GM23338 (cell line): ENCODE results near the gene CCSAP. TPM values are rescaled to one million over a fixed set of nuclear protein-coding genes. Genes with fewer than 3 reads are reported as not detected.

Source experiments
- ATAC-seq: fragments of 200-7000 bp; cut with Tn5 transposase; 3 replicates; pipeline ENCODE4 v1.9.1; 2020
- DNase-seq: peaks from one replicate; pipeline ENCODE4 v3.0.0-alpha.2; 2015; ENCODE audit warnings: low spot score
- H2AFZ ChIP-seq: fragments of 200-600 bp; sonication (generic); 2 replicates; pipeline ENCODE4 v1.8.0; 2016; ENCODE audit warnings: antibody characterized with exemption, mild to moderate bottlenecking, moderate library complexity
- H3F3A ChIP-seq: fragments of 200-600 bp; sonication (generic); replicated peaks from 2 replicates; pipeline ENCODE4 v1.8.0; 2017; ENCODE audit warnings: antibody characterized with exemption, mixed run types, low read depth
- H3K27ac ChIP-seq: fragments of 200-600 bp; sonication (generic); 2 replicates; pipeline ENCODE4 v1.6.1; 2016; ENCODE audit warnings: low read depth
- H3K27me3 ChIP-seq: fragments of 200-600 bp; sonication (generic); 2 replicates; pipeline ENCODE4 v1.8.0; 2016; ENCODE audit warnings: mild to moderate bottlenecking, mixed run types, moderate library complexity; ENCODE audit not compliant: insufficient read depth
- H3K36me3 ChIP-seq: fragments of 200-600 bp; sonication (generic); 2 replicates; pipeline ENCODE4 v1.8.0; 2016; ENCODE audit warnings: mild to moderate bottlenecking; ENCODE audit not compliant: insufficient read depth
- H3K4me1 ChIP-seq: fragments of 200-600 bp; sonication (generic); 2 replicates; pipeline ENCODE4 v1.8.0; 2016; ENCODE audit warnings: mild to moderate bottlenecking, moderate library complexity; ENCODE audit not compliant: insufficient read depth
- H3K4me2 ChIP-seq: fragments of 200-600 bp; sonication (generic); 2 replicates; pipeline ENCODE4 v1.7.1; 2017; ENCODE audit warnings: mixed run types
- H3K4me3 ChIP-seq: fragments of 200-600 bp; sonication (generic); 2 replicates; pipeline ENCODE4 v1.6.1; 2016; ENCODE audit warnings: mixed run types
- H3K79me2 ChIP-seq: fragments of 200-600 bp; sonication (generic); replicated peaks from 2 replicates; pipeline ENCODE4 v1.8.0; 2017; ENCODE audit warnings: mild to moderate bottlenecking; ENCODE audit not compliant: insufficient read depth
- H3K9me2 ChIP-seq: fragments of 200-600 bp; sonication (generic); 2 replicates; pipeline ENCODE4 v1.8.0; 2017; ENCODE audit not compliant: insufficient read depth
- H4K20me1 ChIP-seq: fragments of 200-600 bp; sonication (generic); replicated peaks from 2 replicates; pipeline ENCODE4 v1.8.0; 2017; ENCODE audit warnings: mild to moderate bottlenecking; ENCODE audit not compliant: insufficient read depth
- H3K27ac Mint-ChIP-seq: 2 replicates; pipeline ENCODE4 v1.8.0; 2020; ENCODE audit warnings: inconsistent platforms, mild to moderate bottlenecking, moderate library complexity, mixed read lengths
- H3K27me3 Mint-ChIP-seq: 3 replicates; pipeline ENCODE4 v1.8.0; 2022; ENCODE audit warnings: low read depth, mild to moderate bottlenecking, moderate library complexity, mixed read lengths, inconsistent platforms; ENCODE audit not compliant: insufficient read depth, poor library complexity
- H3K36me3 Mint-ChIP-seq: 3 replicates; pipeline ENCODE4 v1.8.0; 2021; ENCODE audit warnings: low read depth, mild to moderate bottlenecking, inconsistent platforms, moderate library complexity, mixed read lengths
- H3K4me1 Mint-ChIP-seq: 3 replicates; pipeline ENCODE4 v1.8.0; 2020; ENCODE audit warnings: mild to moderate bottlenecking, inconsistent platforms, mixed read lengths
- H3K4me3 Mint-ChIP-seq: 3 replicates; pipeline ENCODE4 v1.8.0; 2021; ENCODE audit warnings: moderate library complexity, mild to moderate bottlenecking, inconsistent platforms, mixed read lengths
- H3K9me3 Mint-ChIP-seq: 3 replicates; pipeline ENCODE4 v1.8.0; 2020; ENCODE audit warnings: moderate library complexity, mild to moderate bottlenecking, inconsistent platforms, mixed read lengths
- POLR2AphosphoS5 ChIP-seq: IDR thresholded peaks from 2 replicates; pipeline ENCODE4 v1.6.1; 2016; ENCODE audit warnings: antibody characterized with exemption, low read depth
- ZNF114 ChIP-seq: fragments of 250-450 bp; sonication (Bioruptor Pico); IDR thresholded peaks from 2 replicates; pipeline ENCODE4 v1.5.0; 2020; ENCODE audit warnings: mild to moderate bottlenecking, moderate library complexity
- ZNF331 ChIP-seq: fragments of 250-450 bp; sonication (Bioruptor Pico); IDR thresholded peaks from 2 replicates; pipeline ENCODE4 v1.5.0; 2020; ENCODE audit warnings: low read depth, mild to moderate bottlenecking, moderate library complexity
- long read RNA-seq: library from polyadenylated mRNA; unstranded; transcript quantifications from one replicate; pipeline ENCODE4 v2.0.0, GENCODE V29; 2020; ENCODE audit not compliant: unreplicated experiment
- polyA plus RNA-seq: library from polyadenylated mRNA; unstranded; fragments of >200 nt; fragmentation: Nextera tagmentation; extraction: Ambion mirVana; gene quantifications from 2 replicates; pipeline ENCODE4 v1.2.1, GENCODE V29; 2016
- total RNA-seq: library from RNA; depleted of rRNA; stranded (reverse); fragments of >200 nt; shearing (Covaris generic); gene quantifications from 2 replicates; pipeline ENCODE4 v1.2.3, GENCODE V29; 2014; rRNA removed
- TF ChIP-seq, protein P1 (sequence below): IDR thresholded peaks from 2 replicates; pipeline ENCODE4 v1.6.1; 2016; ENCODE audit warnings: antibody characterized with exemption
- TF ChIP-seq, protein P2 (sequence below): IDR thresholded peaks from one replicate; pipeline ENCODE4 v1.6.1; 2018; ENCODE audit warnings: antibody characterized with exemption; ENCODE audit not compliant: unreplicated experiment

Gene CCSAP, protein sequence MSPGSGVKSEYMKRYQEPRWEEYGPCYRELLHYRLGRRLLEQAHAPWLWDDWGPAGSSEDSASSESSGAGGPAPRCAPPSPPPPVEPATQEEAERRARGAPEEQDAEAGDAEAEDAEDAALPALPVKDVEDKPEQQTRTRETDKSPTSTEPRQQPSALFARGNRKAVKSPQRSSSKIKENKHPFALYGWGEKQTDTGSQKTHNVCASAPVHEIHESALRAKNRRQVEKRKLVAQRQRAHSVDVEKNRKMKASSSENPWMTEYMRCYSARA
- total RNA-seq = 13.3 and 13.4 TPM in 2 replicates
- polyA plus RNA-seq = 3.9 and 4.2 TPM in 2 replicates
- long read RNA-seq, partial matches to known transcripts = 1 of 1 reads
- long read RNA-seq, other reads (novel, unspliced or antisense) = 0 of 1 reads

DNA sequence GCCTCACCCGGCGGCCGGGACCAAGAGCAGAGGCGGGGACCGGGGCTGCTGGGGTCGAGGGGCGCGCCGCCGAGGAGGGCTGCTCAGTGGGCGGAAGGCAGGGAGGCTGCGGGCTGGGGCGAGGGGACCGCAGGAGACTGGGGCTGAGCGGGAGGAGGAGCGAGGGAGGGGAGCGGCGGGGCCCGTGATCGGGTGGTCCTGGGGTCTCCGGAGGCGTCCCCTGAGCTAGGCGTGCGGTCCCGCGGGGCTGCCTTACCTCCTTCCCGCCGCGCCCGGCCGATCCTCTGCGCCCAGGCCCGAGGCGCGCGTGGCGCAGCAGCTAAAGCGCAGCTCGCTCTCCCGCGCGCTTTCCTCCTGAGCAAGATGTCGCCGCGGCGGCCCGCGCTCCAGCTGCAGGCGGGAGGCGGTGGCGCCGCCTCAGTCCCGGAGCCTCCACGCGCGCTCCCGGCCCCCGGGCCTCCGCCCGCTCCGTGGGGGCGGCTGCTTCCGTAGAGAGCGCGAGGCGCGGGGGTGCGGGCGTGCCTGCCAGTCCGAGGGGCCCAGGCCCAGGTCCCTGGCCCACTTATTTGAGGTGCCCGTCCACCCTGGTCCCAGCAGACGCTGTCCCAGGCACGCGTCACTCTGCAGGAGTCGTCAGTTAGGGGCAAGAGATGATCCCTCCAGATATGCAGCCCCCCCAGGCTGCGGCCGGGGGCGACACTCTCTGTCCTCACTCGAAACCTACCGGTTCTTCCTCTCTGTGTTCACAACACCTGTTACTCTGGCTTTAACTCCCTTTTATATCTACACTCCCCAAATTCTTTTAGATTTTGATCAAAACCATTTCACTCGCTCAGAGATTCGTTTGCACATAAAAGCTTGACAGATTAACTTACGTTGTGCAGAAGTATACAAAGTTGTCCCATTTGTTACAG, at the start of gene CCSAP:
Gene CCSAP (minus strand): TSS at position 392 of the 914 bp plus-strand sequence. CDS start 582 bp downstream, outside the sequence.
- peak within 1 kb of the TSS; percentile 98 for H3K4me2 ChIP-seq
- Mint-ChIP-seq H3K4me1 (peaks cover 20% of the 10 kb centered on the region), H3K27ac (no peak within 1 kb of the TSS), H3K4me3 (peak within 1 kb of the TSS; percentile 91), H3K27me3 (peaks cover 27% of the 10 kb centered on the region), H3K36me3 (peaks cover 3% of the 10 kb centered on the region; the same call in 1 of the 3 replicates), H3K9me3 (peaks cover 7% of the 10 kb centered on the region)
- peak within 1 kb of the TSS; percentile 93 for H3K4me3 ChIP-seq
- H3K36me3 ChIP-seq = no peaks in the 10 kb centered on the region; the same call in 1 of the 2 replicates
- peaks cover 19% of the 10 kb centered on the region for H3K4me1 ChIP-seq
- no peaks in the 10 kb centered on the region; the same call in 1 of the 2 replicates for H4K20me1 ChIP-seq
- no peak within 1 kb of the TSS for H3K27ac ChIP-seq
- H3K9me2 ChIP-seq = 0 out of 2 replicates have a peak, but pooled peaks cover 3% of the 10 kb centered on the region
- H3K79me2 ChIP-seq = peaks cover 32% of the 10 kb centered on the region
- DNase-seq (peak; percentile 52), ATAC-seq (peak; percentile 85)
- peak within 1 kb of the TSS; percentile 94 for H2AFZ ChIP-seq
- TF ChIP-seq POLR2AphosphoS5 = peak; percentile 80
- no peak for TF ChIP-seq ZNF114 (CRISPR knock-in tag)
- TF ChIP-seq, protein P1, sequence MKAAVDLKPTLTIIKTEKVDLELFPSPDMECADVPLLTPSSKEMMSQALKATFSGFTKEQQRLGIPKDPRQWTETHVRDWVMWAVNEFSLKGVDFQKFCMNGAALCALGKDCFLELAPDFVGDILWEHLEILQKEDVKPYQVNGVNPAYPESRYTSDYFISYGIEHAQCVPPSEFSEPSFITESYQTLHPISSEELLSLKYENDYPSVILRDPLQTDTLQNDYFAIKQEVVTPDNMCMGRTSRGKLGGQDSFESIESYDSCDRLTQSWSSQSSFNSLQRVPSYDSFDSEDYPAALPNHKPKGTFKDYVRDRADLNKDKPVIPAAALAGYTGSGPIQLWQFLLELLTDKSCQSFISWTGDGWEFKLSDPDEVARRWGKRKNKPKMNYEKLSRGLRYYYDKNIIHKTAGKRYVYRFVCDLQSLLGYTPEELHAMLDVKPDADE = no peak
- H3K27me3 ChIP-seq = peaks cover 43% of the 10 kb centered on the region
- 0 out of 2 replicates have a peak, but pooled peaks cover 7% of the 10 kb centered on the region for H3F3A ChIP-seq

DNA sequence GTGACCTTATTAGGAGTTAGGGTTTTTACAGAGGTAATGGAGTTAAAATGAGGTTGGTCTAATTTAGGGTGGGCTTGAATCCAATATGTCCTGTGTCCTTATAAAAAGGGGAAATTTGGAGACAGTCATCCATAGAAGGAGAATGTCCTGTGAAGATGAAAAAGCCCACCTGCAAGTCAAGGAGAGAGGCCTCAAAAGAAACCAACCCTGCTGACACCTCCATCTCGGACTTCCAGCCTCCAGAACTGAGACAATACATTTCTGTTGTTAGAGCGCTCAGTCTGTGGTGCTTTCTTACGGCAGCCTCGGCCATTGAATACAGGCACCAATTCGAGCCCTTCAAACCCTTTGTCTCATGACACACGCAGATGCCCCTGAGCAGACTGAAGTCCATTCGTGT, 47.3 kb upstream of the CCSAP start:
- no peaks in the 10 kb centered on the region for H3K4me1 ChIP-seq
- H3K36me3 ChIP-seq = no peaks in the 10 kb centered on the region
- H3K79me2 ChIP-seq = no peaks in the 10 kb centered on the region
- H3K9me3 Mint-ChIP-seq = no peaks in the 10 kb centered on the region
- no peak overlapping the region for H3K27ac ChIP-seq
- TF ChIP-seq, protein P2, sequence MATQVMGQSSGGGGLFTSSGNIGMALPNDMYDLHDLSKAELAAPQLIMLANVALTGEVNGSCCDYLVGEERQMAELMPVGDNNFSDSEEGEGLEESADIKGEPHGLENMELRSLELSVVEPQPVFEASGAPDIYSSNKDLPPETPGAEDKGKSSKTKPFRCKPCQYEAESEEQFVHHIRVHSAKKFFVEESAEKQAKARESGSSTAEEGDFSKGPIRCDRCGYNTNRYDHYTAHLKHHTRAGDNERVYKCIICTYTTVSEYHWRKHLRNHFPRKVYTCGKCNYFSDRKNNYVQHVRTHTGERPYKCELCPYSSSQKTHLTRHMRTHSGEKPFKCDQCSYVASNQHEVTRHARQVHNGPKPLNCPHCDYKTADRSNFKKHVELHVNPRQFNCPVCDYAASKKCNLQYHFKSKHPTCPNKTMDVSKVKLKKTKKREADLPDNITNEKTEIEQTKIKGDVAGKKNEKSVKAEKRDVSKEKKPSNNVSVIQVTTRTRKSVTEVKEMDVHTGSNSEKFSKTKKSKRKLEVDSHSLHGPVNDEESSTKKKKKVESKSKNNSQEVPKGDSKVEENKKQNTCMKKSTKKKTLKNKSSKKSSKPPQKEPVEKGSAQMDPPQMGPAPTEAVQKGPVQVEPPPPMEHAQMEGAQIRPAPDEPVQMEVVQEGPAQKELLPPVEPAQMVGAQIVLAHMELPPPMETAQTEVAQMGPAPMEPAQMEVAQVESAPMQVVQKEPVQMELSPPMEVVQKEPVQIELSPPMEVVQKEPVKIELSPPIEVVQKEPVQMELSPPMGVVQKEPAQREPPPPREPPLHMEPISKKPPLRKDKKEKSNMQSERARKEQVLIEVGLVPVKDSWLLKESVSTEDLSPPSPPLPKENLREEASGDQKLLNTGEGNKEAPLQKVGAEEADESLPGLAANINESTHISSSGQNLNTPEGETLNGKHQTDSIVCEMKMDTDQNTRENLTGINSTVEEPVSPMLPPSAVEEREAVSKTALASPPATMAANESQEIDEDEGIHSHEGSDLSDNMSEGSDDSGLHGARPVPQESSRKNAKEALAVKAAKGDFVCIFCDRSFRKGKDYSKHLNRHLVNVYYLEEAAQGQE = no peak
- TF ChIP-seq, protein P1 = no peak
- no peak for TF ChIP-seq ZNF331 (CRISPR knock-in tag)
- no peaks in the 10 kb centered on the region for H3K9me2 ChIP-seq
- peaks cover 7% of the 10 kb centered on the region for H3K27me3 Mint-ChIP-seq
- no peaks in the 10 kb centered on the region for H3K36me3 Mint-ChIP-seq
- H3K27ac Mint-ChIP-seq = no peak overlapping the region
- no peak for DNase-seq
- ATAC-seq = no peak
- H3F3A ChIP-seq = no peaks in the 10 kb centered on the region
- no peak overlapping the region for H2AFZ ChIP-seq
- no peaks in the 10 kb centered on the region for H4K20me1 ChIP-seq
- no peak overlapping the region for H3K4me3 ChIP-seq
- no peak overlapping the region for H3K4me3 Mint-ChIP-seq
- H3K27me3 ChIP-seq = no peaks in the 10 kb centered on the region
- H3K4me1 Mint-ChIP-seq = no peaks in the 10 kb centered on the region
- H3K4me2 ChIP-seq = no peak overlapping the region
